Activated CD4-positive, alpha-beta T cell treated with anti-CD3 and anti-CD28 coated beads for 24 hours (primary cell): ENCODE results near the gene HOXB7.

Experiments used
- DNase-seq, 2 donors: peaks; one replicate each; pipeline ENCODE4 v3.0.0-alpha.2; 2020; ENCODE audit warnings: low read depth in 2 of 2

The HOXB7 gene

DNA sequence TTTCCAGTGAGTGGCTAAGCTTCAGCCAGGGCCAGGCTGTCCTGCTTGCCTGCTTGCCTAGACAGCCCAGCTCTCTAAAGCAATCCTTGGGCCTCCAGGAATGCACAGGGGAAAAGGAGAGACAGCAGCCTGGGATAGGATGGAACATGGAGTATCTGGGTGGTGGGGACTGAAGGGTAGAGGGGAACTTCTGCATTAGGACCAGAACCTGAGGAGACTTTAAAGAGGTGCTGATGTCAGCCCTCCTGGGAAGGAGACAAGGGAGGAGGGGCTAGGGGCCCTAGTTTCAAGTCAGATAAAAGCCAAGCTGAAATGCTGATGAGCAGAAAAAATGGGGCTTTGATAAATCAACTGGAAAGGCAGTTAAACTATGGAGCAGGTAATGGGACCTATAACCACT, 1.8 kb downstream of the HOXB7 start:
- no peak for DNase-seq

DNA sequence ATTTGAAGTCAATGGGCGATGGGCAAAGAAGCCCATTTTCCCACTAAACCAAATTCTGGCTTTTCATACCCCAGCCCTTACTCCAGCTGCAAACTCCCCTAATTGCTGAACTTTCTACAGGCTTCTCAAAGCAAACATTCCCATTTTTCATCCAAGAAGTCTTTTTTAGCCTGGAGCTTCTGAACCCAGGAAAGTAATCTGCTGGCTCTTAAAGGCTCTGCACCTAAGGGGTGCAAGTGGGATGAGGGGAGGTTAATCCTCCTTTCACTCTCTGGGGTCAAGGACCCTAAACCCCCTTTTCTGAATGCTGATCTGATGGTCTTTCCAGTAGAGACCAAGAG, 2.4 kb downstream of the HOXB7 start:
- DNase-seq: no peak

DNA sequence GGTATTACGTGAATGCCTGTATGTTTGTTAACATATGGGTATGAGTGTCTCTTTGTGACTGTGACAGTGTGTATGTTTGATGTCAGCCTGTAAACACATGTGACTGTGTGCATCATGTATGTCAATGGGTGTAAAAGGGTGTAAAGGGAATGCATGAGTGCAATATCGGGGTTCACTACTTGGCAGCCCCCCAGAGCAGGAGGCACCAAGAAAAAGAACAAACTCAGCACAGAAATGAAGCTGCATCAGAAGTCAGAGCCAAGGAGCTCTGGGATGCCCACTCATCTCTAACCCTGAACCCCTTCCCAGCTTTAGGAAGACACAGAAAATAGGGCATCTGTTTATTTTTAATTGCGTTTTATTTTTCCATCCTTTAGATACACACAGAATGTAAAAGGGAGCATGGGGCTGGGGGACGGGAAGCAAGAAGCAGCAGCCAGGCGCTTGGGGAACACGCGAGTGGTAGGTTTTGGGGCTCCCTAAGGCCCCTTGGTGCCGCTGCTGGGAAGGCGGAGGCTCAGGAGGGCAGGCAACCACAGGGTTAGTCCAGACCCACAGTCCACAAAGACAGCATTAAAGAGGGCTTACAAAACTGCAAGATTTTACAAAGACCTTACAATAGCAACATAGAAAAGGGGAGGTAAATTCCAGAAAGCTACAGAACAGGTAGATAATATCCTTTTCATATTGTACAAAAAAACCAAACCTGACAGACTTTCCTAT, 3.8 kb downstream of the HOXB7 start:
- no peak for DNase-seq

DNA sequence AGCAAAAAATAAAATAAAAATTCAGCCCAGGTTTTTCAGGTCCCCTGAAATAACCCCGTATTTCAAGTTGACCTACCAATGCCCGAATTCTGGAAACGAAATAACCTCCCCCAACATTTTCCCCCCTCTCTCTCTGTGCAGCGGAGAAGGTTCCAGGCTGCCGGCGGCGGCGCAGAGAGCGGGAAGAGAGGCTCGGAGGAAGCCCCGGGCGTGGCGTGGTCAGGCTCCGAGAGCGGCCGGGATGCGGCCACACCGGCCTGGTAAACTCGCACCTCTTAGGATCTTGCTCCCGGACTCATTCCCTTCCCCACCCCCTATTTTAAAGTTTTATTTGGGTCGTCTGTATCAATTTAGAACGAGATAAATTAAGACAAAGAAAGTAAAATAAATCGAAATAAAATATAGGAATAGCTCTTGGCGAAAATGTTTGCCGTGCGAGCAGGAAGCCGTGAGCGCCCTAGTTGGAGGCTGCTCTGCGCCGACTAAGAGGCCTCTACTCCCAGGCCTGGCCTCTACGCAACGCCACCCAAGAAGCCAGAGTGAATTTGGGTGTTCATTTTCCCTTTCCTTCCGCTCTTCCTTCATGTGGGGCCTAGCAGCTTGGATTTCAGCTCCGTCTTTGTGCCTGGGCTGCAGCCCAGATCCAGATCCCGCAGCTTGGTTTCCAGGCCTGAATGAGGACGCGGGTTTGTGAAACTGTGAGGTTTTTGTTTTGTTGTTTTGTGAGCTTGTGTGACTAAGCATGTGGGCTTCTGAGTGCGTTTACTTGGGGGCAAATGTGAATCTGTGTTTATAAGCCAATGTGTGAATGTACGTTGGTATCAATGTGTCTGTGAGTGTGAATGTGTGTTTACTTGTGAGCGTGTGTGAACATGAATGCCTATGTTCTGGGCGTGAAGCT, 4.6 kb downstream of the HOXB7 start:
- no peak for DNase-seq

DNA sequence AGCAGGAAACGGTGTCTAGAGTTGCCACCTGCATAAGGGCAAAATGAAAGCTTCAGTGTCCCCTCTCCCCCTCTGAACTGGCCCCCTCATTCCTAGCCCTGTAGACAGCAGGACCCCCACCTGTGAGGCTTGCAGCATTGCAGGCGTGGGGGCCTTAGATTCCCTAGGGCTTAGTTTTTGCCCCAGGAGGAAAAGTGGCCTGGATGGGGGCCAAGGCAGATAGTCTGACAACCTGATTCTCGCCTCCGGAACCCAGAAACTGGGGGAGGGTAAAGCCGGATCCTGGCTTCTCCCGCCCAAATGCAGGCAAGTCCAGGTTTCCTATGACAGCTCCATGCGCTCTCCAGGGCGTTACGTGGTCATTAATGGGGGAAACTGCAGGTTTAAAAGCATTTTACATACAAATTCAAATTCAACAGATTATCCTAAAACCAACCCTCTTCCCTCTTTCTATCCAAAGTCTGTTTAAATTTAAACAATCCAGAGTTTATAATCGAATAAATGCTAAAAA, 5.4 kb downstream of the HOXB7 start:
- DNase-seq: no peak

DNA sequence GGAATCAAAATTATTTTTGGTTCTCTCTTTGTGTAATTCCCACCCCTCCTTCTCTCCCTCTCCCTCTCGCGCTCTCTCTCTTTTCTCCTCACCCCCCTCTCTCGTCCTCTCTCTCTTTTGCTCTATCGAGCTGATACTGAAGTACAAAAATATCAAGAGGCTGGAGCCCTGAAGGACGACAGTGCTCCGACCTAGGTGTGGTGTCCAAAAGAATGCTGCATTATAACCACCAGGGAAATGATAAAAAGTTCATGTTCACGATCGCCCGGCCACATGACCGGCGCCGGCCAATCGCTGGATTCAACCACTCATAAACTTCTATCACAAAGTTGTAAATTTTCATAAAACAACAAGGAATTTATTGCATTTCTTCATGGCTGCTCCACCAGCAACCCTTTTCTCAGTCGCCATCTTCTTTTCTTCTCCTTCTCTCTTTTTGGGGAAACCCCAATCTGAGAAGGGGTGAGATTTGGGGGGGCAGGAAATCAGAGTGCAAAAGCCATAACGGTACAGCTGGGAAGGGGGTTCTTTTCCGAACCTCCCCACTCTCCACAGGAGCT, 6.0 kb downstream of the HOXB7 start, which contains the start of gene HOXB6:
HOXB6 (minus strand) TSS at position 217 of the 560 bp plus-strand sequence. CDS start 6,836 bp downstream, outside the sequence.
- DNase-seq: no peak

DNA sequence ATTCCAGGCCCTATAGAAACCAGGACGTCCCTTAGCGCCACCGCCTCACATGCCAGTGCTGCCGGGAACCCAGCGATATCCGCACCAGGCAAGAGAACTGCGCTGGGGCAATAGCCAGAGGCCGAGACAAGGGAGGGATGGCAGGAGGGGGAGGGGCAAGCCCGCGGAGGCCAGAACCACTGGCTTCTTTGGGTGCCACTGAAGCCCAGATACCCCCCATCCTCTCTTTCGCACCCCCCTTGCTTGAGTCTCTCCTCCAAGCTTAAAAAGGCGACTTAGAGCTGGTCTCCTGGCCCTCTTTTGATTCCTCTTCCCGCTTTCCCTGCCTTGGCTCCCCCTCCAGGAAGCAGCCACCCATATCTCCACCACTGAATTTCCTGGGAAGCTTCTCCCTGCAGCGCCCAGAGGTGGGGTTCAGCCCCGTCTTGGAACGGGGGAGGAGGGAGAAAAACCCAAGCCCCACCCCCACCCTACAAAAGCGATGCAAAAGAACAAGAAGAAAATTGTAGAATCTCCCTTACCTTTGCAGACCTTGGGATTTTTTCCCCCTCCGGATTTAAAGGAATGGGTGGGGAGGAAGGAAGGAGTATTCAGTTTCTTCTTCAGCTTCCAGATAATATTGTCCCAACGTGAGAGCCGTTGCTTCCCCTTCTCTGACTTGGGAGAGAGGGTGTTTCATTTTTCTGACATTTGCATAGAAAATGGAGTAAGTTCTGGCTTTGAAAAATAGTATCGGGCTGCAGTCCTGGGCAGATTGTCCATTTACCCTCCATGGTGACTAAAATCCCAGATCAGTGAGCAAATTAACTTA, 6.7 kb downstream of the HOXB7 start:
- DNase-seq: no peak

DNA sequence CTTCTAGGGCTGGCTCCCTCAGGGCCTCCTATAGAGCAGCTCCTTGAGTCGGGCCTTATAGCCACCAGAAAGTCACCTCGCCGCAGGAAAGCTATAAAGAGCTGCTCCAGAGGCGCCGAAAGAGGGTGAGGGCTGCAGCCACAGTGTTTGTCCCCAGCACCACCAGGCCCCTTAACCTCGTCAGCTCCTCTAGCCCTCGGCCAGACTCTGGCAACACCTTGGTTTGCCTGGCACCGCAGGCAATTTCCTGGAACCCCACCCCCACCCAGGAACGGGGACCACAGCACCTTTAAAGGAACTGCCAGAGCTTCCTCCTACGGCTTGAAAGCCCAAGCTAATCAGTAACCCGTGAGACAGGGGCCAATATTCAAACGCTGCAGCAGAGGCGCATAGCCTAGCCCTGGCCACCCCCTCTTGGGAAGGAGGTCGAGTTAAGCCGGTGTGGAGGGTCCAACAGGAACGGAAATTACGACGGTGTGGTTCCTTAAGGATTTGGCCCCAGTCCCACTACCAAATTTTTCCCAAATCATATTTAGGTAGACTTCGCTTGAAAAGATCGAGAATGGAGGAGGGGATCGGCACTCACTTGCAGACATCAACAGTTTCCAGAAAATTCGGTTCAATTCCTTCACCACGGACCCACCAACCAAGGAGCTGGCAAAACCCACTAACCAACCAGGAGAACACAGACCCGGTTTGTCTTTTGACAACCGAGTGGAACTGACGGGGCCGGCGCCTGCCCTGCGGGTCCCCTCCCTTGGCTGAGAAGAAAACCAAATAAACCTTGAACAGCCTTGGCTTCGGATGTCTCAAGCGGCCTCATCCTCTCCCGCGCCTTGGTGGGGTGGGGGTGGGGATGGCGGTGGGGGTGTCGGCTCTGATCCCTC, 9.0 kb downstream of the HOXB7 start:
- DNase-seq: no peak

DNA sequence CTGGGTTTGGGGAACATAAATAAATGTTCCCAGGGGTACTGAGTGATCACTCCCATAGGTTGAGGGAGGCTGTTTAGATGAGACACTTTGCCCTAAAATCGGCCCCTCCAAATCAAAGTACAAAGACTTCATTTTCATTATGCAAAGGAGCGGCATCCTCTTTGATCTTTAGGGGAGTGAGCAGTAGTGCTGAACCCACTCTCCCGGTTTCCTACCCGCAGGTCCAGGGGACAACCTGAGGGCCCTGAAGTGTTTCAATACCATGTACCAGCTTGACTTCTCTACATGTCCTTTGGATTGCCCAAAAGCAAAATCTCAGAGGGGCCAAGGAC, 9.6 kb downstream of the HOXB7 start:
- DNase-seq: no peak

DNA sequence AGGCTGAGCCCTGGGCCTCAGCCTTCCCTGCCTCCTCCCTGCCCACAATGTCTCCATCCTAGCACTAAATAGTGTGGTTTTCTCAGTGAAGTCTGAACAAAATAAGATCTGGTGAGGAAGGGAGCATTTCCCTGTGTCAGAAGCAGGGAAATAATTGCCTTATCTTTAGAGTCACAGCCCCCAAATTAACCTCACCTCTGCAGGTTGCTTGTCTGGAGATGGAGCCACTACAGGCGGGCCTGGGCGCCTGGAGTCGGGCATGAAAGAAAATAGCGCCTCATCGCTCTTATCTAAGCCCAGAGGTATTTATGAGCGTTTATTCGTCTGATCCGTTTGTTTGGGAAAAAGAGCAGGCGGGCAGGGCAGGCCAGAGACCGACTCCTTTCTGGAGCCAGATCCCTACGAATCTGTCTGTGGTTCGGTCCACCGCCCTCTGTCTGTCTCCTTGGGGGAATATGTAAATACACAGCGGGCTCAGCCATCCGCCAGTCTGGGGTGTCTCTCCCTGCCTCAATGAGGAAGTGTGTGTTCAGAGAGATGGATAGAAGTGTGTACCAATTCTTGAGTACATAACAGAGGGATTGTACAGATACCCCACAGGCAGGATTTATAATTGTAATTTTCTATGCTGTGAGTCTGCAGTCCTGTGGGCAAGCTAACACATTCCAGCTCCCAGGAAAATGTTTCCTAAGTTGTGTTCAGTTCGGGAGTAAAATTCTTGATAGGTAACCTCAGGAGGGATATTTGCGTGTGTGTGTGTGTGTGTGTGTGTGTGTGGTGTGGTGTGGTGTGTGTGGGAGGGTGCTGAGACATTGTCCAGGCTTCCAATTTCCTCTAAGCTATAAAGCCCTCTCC, 10.3 kb downstream of the HOXB7 start:
- no peak for DNase-seq

DNA sequence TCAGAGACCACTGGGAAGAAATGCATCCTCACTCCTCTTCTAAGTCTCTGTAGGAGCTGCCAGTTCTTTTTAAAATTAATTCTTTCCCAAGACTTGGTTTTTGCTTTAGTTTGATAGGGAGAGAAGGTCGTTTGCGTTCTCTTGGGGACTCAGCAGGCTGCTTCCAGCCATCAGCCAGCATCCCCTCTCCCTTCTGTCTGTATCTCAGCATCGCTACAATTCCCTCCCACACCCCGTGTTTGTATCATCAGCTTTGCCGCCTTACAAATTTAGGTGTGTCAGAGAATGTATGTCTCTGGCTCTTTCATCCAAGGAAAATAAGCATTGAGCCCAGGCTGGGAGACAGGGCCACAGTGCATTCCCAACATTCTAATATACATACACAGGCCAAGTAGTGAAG, 11.5 kb downstream of the HOXB7 start:
- DNase-seq: no peak

DNA sequence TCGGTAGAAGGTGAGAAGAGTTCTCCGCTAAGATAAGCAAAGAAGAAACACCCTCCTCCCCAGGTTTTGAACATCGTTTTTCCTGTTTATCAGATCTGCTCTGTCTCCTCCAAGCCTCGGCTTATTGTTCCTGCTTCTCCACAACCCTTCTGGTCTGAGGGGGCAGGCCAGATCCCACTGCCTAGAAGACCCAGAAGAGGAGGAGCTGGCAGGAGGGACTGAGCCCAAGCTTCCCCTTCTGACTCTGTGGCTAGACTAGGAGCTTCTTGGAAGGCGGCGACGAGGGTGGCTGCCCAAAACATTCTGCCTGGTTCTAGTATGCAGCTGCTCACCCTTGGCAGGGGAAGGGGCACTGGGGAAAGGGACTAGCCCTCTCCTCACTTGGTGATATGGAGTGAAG, 12.1 kb downstream of the HOXB7 start:
- DNase-seq: no peak

DNA sequence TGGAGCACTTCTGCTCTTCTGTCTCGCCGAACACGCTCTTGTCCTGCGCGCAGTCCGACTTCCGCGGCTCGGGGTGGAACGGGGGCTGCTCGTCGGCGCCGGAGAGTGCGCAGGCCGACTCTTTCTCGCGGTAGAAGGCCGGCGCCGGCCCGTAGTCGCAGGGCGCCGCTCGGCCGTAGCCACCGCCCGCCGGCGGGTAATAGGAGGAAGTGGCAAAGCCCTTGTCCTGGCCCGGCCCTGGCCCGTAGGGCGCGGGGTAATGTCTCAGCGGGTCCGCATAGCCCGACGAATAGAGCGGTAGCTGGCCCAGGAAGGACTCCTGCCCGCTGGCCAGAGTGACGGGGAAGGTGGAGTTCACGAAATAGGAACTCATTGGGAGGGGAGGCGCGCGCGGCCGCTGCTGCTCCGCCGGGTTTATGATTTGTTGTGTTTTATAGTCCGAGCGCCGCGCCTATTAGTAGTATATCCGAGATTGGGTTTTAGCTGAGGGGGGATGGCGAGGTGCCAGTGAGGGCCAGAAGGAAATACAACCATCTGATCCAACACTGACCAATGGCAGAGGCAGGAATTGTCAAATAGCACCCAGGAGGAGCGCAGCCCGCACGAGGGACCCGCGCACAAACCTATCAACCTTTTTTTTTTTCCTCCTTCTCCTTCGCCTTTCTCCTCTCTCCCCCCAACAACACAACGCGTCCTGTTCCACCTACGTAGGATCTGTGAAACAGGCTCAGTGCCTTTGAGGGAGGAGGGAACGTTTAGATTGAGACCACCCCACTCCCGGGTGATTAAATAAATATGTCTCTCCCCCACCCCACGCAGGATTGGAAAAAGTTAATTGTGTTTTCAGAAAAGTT, 12.8 kb downstream of the HOXB7 start:
- DNase-seq: no peak

DNA sequence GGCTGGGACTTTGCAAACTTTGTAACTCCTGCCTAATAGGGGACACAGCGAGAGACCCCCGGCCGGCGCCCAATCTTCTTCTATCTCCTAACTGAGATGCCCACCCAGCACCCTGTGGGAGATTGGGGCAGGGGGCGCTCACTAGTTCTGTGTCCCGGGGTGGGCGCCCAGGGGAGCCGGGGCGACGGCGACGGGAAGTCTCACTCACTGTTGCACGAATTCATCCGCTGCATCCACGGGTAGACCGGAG, 13.4 kb downstream of the HOXB7 start:
- no peak for DNase-seq

DNA sequence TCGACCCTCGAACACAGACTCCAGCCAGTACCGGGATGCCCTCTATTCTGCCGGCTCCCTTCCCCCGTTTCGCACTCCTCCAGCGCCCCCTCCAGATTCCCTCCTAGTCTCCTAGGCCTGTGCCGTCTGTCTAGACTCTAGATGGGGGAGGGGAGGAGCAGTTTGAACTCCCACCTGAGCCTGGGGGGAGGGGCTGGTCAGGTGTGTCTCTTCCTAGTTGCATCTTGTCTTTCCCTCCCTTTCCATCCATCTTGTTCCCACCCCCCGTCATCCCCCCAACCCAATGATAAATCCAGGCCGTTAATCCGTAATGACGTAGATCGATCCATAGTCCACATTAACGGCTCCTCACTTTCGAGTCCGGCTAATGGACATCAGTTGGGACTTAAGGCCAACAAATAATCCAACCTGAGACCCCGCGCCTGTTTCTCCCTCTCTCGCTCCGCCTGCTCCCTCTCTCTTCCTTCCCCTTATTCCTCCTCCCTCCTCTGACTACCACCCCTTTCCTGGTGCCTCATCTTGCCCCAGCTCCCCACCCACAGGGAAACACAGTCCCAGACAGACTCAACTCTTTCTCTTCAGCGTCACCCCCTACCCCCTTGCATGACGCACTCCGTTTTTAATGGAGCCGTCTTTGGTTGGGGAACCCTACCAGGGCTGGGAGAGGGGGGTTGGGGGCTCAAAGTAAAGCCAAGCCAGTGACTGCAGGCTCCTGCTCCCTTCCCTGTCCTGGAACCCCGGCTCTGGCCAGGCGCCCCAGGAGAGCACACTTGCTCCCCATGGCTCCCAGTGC, 13.9 kb downstream of the HOXB7 start:
- DNase-seq: no peak

DNA sequence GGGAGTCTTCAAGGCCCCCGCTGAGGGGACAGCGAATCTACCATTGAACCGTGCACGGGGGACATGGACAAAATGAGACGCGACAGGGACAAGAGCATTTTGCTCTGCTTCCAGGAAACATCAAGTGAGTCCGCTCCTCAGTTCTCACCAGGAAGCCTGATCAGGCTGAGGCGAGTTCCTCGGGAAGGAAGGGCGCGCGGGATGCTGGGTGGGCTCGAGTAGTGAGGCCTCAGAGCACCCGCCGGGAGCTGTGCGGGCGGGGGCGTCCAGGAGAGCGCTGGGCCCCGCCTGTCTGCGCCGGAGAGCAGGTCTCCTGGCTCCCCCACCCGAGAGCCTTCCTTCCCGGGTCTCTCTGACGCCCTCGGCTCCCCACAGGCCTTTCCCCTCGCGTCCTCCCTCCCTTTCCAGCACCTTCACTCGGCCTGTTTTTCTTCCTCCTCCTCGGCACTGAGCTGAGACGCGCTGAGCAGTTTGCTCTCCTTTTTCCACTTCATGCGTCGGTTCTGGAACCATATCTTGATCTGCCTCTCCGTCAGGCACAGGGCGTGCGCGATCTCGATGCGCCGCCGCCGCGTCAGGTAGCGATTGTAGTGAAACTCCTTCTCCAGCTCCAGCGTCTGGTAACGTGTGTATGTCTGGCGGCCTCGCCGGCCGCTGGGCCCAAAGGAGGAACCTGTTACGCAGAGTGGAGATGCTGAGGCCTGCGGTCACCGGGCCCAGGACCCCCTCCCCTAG, 14.7 kb downstream of the HOXB7 start:
- no peak for DNase-seq

DNA sequence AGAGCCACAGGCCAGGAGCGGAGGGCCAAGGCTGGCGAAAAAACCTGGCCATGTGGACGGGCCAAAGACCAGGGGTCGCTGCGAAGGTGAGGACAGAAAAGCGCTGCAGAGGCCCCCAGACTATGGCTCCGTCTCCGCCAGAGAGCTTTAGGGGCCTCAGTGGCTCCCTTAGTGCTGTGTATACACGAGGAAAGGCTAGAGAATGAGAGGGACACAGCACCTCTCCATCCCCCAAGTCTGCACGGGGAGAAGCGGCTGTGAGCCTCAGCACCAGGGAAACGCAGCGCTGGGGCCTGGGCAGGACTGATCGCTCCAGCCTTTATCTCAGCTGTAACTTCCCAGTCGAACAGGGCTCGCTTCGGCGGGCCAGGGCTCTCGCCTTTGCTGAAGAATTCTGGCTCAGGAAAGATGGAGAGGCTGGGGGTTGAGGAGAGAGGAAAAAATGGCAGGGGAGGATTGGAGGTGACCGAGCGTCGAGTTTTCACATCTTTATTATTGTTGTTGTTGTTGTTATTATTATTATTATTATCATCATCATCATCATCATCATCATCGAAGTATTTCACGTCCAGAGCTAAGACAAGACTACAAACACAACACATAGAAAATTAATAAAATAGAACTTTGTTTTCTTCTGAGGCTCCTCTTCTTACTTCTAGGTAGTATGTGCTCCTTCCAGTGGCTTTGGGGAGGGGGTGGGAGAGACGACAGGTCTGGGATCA, 15.4 kb downstream of the HOXB7 start:
- no peak for DNase-seq
